IMR-90 (cell line): ENCODE results near the gene CRIP1. TPM values are rescaled to one million over a fixed set of nuclear protein-coding genes. Genes with fewer than 3 reads are reported as not detected.

Source experiments
- ATAC-seq: fragments of 200-7000 bp; cut with Tn5 transposase; 2 replicates; pipeline ENCODE4 v1.9.1; 2020; ENCODE audit warnings: low read depth, mild to moderate bottlenecking, moderate library complexity
- BruUV-seq: library from RNA; stranded (reverse); fragments of 400-500 nt; replicated peaks from 2 replicates; lab custom pipeline; 2021; lab: Mats Ljungman, UMichigan
- CTCF ChIA-PET: fragments of 300-600 bp; formaldehyde crosslinking; extraction: SDS; loops from one replicate; lab custom pipeline; 2021; ENCODE audit warnings: antibody characterized with exemption; lab: Yijun Ruan, JAX
- POLR2A ChIA-PET: fragments of 300-600 bp; sonication (Branson Sonifier 250); formaldehyde crosslinking; loops from one replicate; lab custom pipeline; 2022; ENCODE audit warnings: antibody characterized with exemption; ENCODE audit not compliant: unreplicated experiment; lab: Charles Lee
- DNase-seq: peaks from one replicate; pipeline ENCODE4 v3.0.0; 2013
- H2AFZ ChIP-seq: replicated peaks from 2 replicates; pipeline ENCODE3; 2013; ENCODE audit warnings: low read length, mild to moderate bottlenecking; ENCODE audit not compliant: poor library complexity
- H2AK5ac ChIP-seq: 2 replicates; pipeline ENCODE4 v1.6.1; 2013; ENCODE audit warnings: low read depth, low read length, inconsistent platforms
- H2AK9ac ChIP-seq: replicated peaks from 2 replicates; pipeline ENCODE3; 2013; ENCODE audit warnings: mild to moderate bottlenecking, low read depth, low read length, moderate library complexity; ENCODE audit not compliant: poor library complexity
- H2BK120ac ChIP-seq: 2 replicates; pipeline ENCODE4 v1.6.1; 2013; ENCODE audit warnings: low read depth, low read length, inconsistent platforms
- H2BK15ac ChIP-seq: 3 replicates; pipeline ENCODE4 v1.6.1; 2013; ENCODE audit warnings: low read depth, low read length, inconsistent platforms
- H2BK20ac ChIP-seq: 2 replicates; pipeline ENCODE4 v1.6.1; 2013; ENCODE audit warnings: low read depth, mild to moderate bottlenecking, inconsistent platforms, low read length, moderate library complexity
- H2BK5ac ChIP-seq: 2 replicates; pipeline ENCODE4 v1.6.1; 2013; ENCODE audit warnings: mild to moderate bottlenecking, low read depth, low read length, inconsistent platforms; ENCODE audit not compliant: poor library complexity, severe bottlenecking
- H3K14ac ChIP-seq: replicated peaks from 2 replicates; pipeline ENCODE4 v1.6.1; 2013; ENCODE audit warnings: low read depth, low read length, inconsistent platforms
- H3K18ac ChIP-seq: 2 replicates; pipeline ENCODE4 v1.6.1; 2013; ENCODE audit warnings: low read depth, low read length, control low read depth
- H3K23ac ChIP-seq: 2 replicates; pipeline ENCODE4 v1.6.1; 2013; ENCODE audit warnings: low read depth, low read length, inconsistent platforms
- H3K27ac ChIP-seq: 2 replicates; pipeline ENCODE4 v1.5.1; 2013; ENCODE audit warnings: mild to moderate bottlenecking, control low read depth, low read length; ENCODE audit not compliant: insufficient read depth
- H3K27me3 ChIP-seq: 2 replicates; pipeline ENCODE4 v1.6.1; 2013; ENCODE audit warnings: low read length; ENCODE audit not compliant: control insufficient read depth, insufficient read depth
- H3K36me3 ChIP-seq: 2 replicates; pipeline ENCODE4 v1.6.1; 2013; ENCODE audit warnings: low read length, mixed read lengths; ENCODE audit not compliant: control insufficient read depth, insufficient read depth
- H3K4ac ChIP-seq: 2 replicates; pipeline ENCODE4 v1.6.1; 2013; ENCODE audit warnings: low read depth, low read length, inconsistent platforms
- H3K4me1 ChIP-seq: 2 replicates; pipeline ENCODE4 v1.6.1; 2013; ENCODE audit warnings: low read length, mixed read lengths; ENCODE audit not compliant: control insufficient read depth, insufficient read depth
- H3K4me2 ChIP-seq: 2 replicates; pipeline ENCODE4 v1.6.1; 2013; ENCODE audit warnings: low read depth, mild to moderate bottlenecking, control low read depth, low read length, moderate library complexity
- H3K4me3 ChIP-seq: 2 replicates; pipeline ENCODE4 v1.5.1; 2013; ENCODE audit warnings: low read depth, mild to moderate bottlenecking, control low read depth, low read length, moderate library complexity; ENCODE audit not compliant: insufficient read depth
- H3K56ac ChIP-seq: 2 replicates; pipeline ENCODE4 v1.6.1; 2013; ENCODE audit warnings: low read length, inconsistent platforms; ENCODE audit not compliant: insufficient read depth; ENCODE audit errors: extremely low read depth
- H3K79me1 ChIP-seq, 2 experiments: 2 replicates each; pipeline ENCODE4 v1.6.1; 2013; ENCODE audit warnings: low read length in 2 of 2, inconsistent platforms in 1 of 2, low read depth in 1 of 2
- H3K9ac ChIP-seq: 2 replicates; pipeline ENCODE4 v1.6.1; 2013; ENCODE audit warnings: low read depth, low read length, control low read depth
- H3K9me1 ChIP-seq: 2 replicates; pipeline ENCODE4 v1.6.1; 2013; ENCODE audit warnings: low read length, inconsistent platforms; ENCODE audit not compliant: insufficient read depth
- H3K9me3 ChIP-seq: 2 replicates; pipeline ENCODE4 v1.6.1; 2013; ENCODE audit warnings: low read length; ENCODE audit not compliant: control insufficient read depth, insufficient read depth
- H4K20me1 ChIP-seq: 2 replicates; pipeline ENCODE4 v1.6.1; 2013; ENCODE audit warnings: low read length, inconsistent platforms; ENCODE audit not compliant: insufficient read depth
- H4K5ac ChIP-seq: 2 replicates; pipeline ENCODE4 v1.6.1; 2013; ENCODE audit warnings: mild to moderate bottlenecking, low read depth, low read length, control low read depth
- H4K8ac ChIP-seq, 2 experiments: 2 replicates each; pipeline ENCODE4 v1.6.1; 2013; ENCODE audit warnings: low read depth in 2 of 2, low read length in 2 of 2, control low read depth in 1 of 2, inconsistent platforms in 1 of 2
- H4K91ac ChIP-seq: 2 replicates; pipeline ENCODE4 v1.6.1; 2013; ENCODE audit warnings: low read depth, low read length, inconsistent platforms; ENCODE audit not compliant: insufficient read depth
- BHLHE40 ChIP-seq: fragments of 150-350 bp; IDR thresholded peaks from 2 replicates; pipeline ENCODE4 v1.6.1; 2016; ENCODE audit warnings: mild to moderate bottlenecking, low read depth, low read length
- CEBPB ChIP-seq: IDR thresholded peaks from 2 replicates; pipeline ENCODE4 v1.6.1; 2012; ENCODE audit warnings: low read depth, low read length, improper control_type of control experiment
- CHD1 ChIP-seq: IDR thresholded peaks from 2 replicates; pipeline ENCODE4 v1.6.1; 2012; ENCODE audit warnings: low read depth, low read length, improper control_type of control experiment
- CTCF ChIP-seq: conservative IDR thresholded peaks from 2 replicates; pipeline ENCODE4 v1.5.1; 2012; ENCODE audit warnings: mild to moderate bottlenecking, low read depth, low read length, improper control_type of control experiment
- ELK1 ChIP-seq: fragments of 150-350 bp; IDR thresholded peaks from 2 replicates; pipeline ENCODE4 v1.6.1; 2016; ENCODE audit warnings: low read depth, mild to moderate bottlenecking, low read length, moderate library complexity, borderline replicate concordance
- FOS ChIP-seq: fragments of 150-350 bp; IDR thresholded peaks from 2 replicates; pipeline ENCODE4 v1.6.1; 2016; ENCODE audit warnings: low read depth, low read length
- MAFK ChIP-seq: IDR thresholded peaks from 2 replicates; pipeline ENCODE4 v1.6.1; 2012; ENCODE audit warnings: low read depth, low read length, improper control_type of control experiment
- MAZ ChIP-seq: IDR thresholded peaks from 2 replicates; pipeline ENCODE4 v1.6.1; 2012; ENCODE audit warnings: low read depth, mild to moderate bottlenecking, low read length, improper control_type of control experiment, moderate library complexity, borderline replicate concordance
- MXI1 ChIP-seq: IDR thresholded peaks from 2 replicates; pipeline ENCODE4 v1.6.1; 2012; ENCODE audit warnings: low read depth, mild to moderate bottlenecking, low read length, moderate library complexity, borderline replicate concordance
- NFE2L2 ChIP-seq: fragments of 150-350 bp; IDR thresholded peaks from 2 replicates; pipeline ENCODE4 v1.6.1; 2016; ENCODE audit warnings: low read depth, mild to moderate bottlenecking, low read length
- POLR2A ChIP-seq: IDR thresholded peaks from 2 replicates; pipeline ENCODE4 v1.6.1; 2012; ENCODE audit warnings: mild to moderate bottlenecking, low read depth, low read length
- RAD21 ChIP-seq: IDR thresholded peaks from 2 replicates; pipeline ENCODE4 v1.6.1; 2012; ENCODE audit warnings: low read length, improper control_type of control experiment
- RCOR1 ChIP-seq: IDR thresholded peaks from 2 replicates; pipeline ENCODE4 v1.6.1; 2012; ENCODE audit warnings: mild to moderate bottlenecking, low read length, improper control_type of control experiment; ENCODE audit not compliant: insufficient replicate concordance
- RFX5 ChIP-seq: IDR thresholded peaks from 2 replicates; pipeline ENCODE4 v1.8.0; 2012; ENCODE audit warnings: low read depth, mild to moderate bottlenecking, low read length, moderate library complexity
- SMC3 ChIP-seq: fragments of 150-350 bp; IDR thresholded peaks from 2 replicates; pipeline ENCODE4 v1.6.1; 2016; ENCODE audit warnings: low read depth, mild to moderate bottlenecking, antibody characterized with exemption, low read length, moderate library complexity
- USF2 ChIP-seq: fragments of 150-350 bp; IDR thresholded peaks from 2 replicates; pipeline ENCODE4 v1.6.1; 2017; ENCODE audit warnings: mild to moderate bottlenecking, antibody characterized with exemption, low read length, low read depth
- WGBS, 2 experiments: methylation state at CpG; one replicate each; pipeline versions ENCODE4 v1.1.5 to v1.1.7; 2013; ENCODE audit warnings: missing lambda C conversion rate in 2 of 2; ENCODE audit not compliant: insufficient read length in 1 of 2; ENCODE audit errors: extremely low coverage in 2 of 2; 5-methylcytosine and 5-hydroxymethylcytosine counted together
- dilution Hi-C: fragments of 300-500 bp; cut with HindIII; formaldehyde crosslinking; loops from one replicate; pipeline ENCODE4 v1.14.3; 2018; ENCODE audit warnings: low sequenced_read_pairs; ENCODE audit not compliant: unreplicated experiment
- in situ Hi-C: fragments of 300-500 bp; cut with MboI; formaldehyde crosslinking; loops from 3 replicates; pipeline ENCODE4 v1.14.3; 2019; ENCODE audit warnings: low sequenced_read_pairs, inconsistent platforms, mixed read lengths
- intact Hi-C: fragments of 100-400 bp; cut with micrococcal nuclease; formaldehyde crosslinking; loops from 2 replicates; pipeline ENCODE4 v1.10.0; 2022
- polyA plus RNA-seq, 3 experiments: library from polyadenylated mRNA; depleted of rRNA; stranded (reverse); fragments of >200 nt; gene quantifications; 2 replicates each; pipeline ENCODE4 v1.2.3, GENCODE V29; 2012; ENCODE audit warnings: low replicate concordance in 1 of 3
- total RNA-seq: library from RNA; depleted of rRNA; stranded (reverse); fragments of >200 nt; gene quantifications from 2 replicates; pipeline ENCODE4 v1.2.3, GENCODE V29; 2012

Gene CRIP1
- total and polyA plus RNA-seq, 2 of the 4 experiments (the other 2 are of a cell fraction) = 0.21 TPM; not detected in 1

DNA sequence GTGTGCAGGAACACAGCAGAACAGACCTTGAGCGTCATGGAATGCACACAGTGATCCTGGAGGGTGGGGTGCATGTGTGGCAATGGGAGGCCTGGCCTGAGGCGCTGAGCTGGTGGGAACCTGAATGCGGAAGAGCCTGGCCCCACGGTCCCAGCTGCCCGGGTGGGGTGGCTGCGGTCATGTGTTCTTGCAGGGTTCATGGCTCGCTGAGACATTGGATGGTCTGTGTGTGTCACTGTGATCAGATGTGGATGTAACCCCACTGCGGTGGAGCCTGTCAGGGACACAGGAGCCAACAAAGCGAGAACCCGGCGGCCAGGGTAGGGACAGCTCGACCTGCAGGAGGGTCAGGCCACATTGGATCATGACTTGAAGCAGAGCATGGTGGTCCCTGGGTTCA is 43.9 kb upstream of the CRIP1 start:
- WGBS, 2 experiments = 96% methylated on average over 10 of the region's 12 CpGs; no CpG with 5 or more reads in 1 of the 2 experiments
- ChIA-PET CTCF (no interaction called here), POLR2A (no interaction called here)
- Histone ChIP-seq H2BK15ac (no peak overlapping the region), H2AK9ac (no peak overlapping the region), H3K4me2 (no peak overlapping the region), H3K9me3 (no peaks in the 10 kb centered on the region), H3K23ac (no peak overlapping the region), H2BK120ac (no peak overlapping the region), H3K36me3 (peaks cover 24% of the 10 kb centered on the region), H2AFZ (no peak overlapping the region), H3K14ac (no peak overlapping the region), H4K20me1 (peaks cover 49% of the 10 kb centered on the region), H4K8ac (no peak overlapping the region), H3K9ac (no peak overlapping the region), H3K79me1 (peaks cover 6 to 54% of the 10 kb centered on the region in 2 experiments), H3K27ac (no peak overlapping the region), H4K91ac (no peak overlapping the region), H2BK5ac (no peak overlapping the region), H3K4me1 (no peaks in the 10 kb centered on the region), H4K5ac (no peak overlapping the region), H3K56ac (no peak overlapping the region), H2BK20ac (no peak overlapping the region), H3K9me1 (no peaks in the 10 kb centered on the region), H2AK5ac (no peak overlapping the region), H3K18ac (no peak overlapping the region), H3K27me3 (no peaks in the 10 kb centered on the region), H3K4me3 (no peak overlapping the region), H3K4ac (no peak overlapping the region)
- intact Hi-C loops (no loop called here), in situ Hi-C loops (no loop called here), dilution Hi-C loops (no loop called here)
- TF ChIP-seq CTCF (no peak), CHD1 (no peak), FOS (no peak), ELK1 (no peak), SMC3 (no peak), MAFK (no peak), RCOR1 (no peak), RFX5 (no peak), RAD21 (no peak), MAZ (no peak), MXI1 (no peak), POLR2A (no peak), CEBPB (no peak), USF2 (no peak), NFE2L2 (no peak), BHLHE40 (no peak)
- DNase-seq (no peak), ATAC-seq (no peak)
- no TSS peak for BruUV-seq
